DMS114 treated with DMSO at 0.1 percent for 48 hours (cell line): ENCODE data around the gene DMRTB1.

Source experiments
- DNase-seq: peaks from one replicate; lab custom pipeline; 2025; ENCODE audit not compliant: unreplicated experiment; lab: John Stamatoyannopoulos, UW

The DMRTB1 gene

DNA sequence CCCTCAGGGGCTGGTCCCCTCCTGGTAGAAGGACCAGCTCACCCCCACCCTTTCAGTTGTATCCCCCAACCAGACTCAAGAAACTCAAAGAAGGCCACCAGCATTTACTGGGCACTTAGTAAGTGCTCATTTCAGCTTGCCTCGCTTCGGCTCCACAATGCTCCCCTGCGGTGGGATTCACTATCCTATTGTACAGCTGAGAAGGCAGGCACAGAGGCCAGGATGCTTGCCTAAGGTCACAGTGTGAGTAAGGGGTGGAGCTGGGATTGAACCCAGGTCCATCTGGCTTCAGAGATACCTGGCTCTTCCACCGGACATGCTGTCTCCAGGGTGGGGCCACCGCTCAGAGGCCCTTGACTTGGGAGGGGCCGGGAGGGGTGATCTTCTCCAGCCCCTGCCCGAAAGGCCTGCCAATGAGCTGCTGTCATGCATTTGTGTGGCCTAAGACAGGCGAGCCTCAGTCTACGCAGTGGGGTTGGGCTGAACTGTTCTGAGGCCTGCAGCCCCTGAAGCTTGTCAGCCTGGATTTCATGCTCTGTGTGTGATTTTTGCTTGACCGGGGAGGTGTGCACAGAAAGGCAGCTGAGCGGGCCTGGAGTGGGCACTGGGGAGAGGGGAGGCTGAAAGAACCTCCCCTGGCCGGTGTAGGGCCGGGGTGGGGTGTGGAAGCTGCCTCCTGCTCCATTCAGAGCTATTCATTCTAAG, 48.1 kb downstream of the DMRTB1 start:
- DNase-seq, result no peak

DNA sequence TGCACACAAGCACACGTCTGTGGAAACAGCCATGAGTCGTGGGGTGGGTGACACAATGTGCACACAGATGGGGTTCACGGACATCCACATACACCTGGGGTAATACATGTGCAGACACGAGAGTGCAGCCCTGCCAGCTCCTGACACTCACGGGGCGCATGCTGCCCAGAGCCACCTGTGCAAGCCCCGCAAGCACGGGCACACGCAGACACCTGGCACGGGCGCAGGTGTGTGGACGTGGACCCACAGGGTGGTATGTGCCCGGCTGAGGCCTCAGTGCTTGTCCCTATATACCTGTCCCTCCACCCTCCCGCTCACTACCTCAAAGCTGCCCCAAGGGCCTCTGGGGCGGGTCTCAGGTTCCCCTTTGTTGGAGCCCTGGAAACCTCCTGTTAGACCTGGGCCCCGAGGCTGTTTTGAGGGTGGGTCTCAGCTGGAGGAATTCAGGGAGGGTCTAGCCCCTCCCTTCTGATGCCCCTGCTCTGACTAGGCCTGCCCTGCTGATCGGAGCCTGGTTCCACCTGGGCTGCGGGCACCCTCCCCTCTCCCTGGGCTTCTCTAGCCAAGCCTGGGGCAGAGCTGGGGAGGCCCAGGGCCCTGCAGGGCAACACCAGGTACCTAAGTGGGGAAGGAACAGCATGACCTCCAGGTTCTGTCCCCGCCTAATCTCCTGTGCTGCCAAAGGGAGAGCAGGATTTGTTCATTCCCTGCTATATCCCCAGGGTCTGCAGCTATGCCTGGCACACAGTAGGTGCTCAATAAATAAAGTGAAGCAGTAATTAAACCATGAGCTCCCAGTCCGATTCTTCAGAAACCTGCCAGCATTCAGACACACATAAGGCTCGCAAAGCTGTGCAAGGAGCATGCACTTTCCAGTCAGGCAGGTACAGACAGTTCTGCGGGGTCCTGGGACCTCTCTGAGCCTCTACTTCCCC, 49.1 kb downstream of the DMRTB1 start:
- DNase-seq, result no peak

DNA sequence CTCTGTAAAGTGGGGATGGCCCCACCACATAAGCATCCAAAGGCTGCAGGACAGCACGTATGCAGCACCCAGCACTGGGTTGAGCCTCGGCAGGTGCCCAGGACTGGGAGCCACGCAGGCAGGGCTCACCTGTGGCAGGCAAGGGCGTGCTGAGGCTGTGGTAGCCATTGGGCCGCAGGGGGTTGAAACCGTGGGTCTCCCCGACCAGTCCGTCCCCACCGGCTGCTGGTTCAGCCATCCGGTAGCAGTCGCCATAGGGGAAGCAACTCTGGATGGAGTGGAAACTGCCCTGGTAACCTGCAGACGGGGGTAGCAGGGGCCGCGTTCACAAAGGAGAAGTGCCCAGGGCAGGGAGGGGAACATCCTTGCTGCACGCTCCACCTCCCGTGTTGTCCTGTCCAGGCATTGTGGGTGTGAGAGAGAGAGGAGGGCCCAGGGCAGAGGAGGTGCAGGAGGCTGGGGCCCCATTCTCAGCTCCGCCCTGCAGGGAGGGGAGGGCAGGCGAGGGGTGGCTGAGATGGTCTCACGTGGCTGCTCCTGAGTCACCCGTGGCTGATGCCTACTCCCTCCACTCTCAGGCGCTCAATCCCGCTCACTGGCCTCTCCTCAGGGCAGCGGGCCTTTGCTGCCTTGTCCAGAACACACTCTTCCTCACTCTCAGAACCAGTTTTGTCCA, 49.9 kb downstream of the DMRTB1 start:
- no peak for DNase-seq

DNA sequence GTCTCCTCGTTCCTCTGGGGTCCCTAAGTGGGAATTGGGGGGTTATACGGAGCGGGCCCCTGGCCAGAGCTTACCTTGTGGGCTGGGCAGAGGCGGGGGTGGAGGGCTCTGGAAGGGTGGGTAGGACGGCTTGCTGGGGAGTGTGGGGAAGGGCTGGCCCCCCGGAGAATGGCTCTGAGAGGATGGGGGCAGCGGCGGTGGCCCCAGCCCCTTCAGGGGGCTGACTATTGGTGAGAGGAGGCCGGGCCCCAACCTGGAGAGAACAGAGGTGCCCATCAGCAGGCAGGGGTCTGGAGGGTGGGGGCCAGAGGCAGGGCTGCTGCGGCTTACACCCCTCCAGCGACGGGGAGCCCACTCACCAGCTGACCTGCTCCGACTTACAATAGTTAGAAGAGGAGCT, 50.6 kb downstream of the DMRTB1 start:
- DNase-seq, result no peak

DNA sequence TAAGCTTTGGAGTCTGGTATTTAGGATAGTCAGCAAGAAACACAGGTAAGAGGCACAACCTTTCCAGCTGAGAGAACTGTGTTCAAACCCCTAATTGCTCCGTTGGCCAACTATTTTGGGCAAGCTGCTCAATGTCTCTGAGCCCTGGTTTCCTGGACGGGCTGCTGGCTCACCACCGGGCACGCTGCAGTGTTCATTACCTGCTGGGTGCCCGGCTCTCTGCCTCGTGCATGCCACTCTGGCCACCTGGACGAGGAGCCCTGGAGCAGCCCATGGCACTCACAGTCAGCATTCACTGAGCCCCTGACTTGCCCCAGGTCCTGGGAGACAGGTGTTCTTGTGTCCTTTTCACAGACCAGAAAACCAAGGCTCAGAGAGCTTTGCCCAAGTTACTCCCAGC, 51.0 kb downstream of the DMRTB1 start:
- no peak for DNase-seq

DNA sequence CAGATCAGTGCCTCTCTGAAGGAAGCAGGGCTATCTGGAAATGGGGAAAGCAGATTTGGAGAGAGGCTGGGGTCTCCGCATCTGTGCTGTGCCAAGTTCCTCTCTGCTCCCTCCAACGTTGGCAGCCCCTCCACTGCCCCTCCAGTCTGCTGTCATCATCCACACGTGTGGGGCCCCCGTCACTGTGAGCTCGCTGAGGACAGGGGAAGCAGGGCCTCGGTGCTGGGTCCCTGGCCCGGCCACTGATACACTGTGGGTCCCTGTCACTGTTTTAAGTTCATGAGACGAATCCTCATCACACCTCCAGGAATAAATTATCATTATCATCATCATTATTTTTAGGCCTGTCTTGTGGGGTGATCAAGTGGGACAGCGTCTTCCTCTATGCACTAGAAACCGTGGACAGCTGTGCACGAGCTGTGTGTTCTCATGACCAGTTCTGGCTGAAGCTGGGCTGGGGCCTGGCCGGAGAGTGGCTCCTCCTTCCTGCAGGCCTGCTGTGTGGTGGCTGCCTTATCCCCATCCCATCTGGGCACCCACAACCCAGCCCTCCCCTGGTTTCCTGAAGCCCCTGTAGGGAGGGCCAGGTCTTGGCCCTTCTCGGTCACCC, 52.2 kb downstream of the DMRTB1 start:
- no peak for DNase-seq

DNA sequence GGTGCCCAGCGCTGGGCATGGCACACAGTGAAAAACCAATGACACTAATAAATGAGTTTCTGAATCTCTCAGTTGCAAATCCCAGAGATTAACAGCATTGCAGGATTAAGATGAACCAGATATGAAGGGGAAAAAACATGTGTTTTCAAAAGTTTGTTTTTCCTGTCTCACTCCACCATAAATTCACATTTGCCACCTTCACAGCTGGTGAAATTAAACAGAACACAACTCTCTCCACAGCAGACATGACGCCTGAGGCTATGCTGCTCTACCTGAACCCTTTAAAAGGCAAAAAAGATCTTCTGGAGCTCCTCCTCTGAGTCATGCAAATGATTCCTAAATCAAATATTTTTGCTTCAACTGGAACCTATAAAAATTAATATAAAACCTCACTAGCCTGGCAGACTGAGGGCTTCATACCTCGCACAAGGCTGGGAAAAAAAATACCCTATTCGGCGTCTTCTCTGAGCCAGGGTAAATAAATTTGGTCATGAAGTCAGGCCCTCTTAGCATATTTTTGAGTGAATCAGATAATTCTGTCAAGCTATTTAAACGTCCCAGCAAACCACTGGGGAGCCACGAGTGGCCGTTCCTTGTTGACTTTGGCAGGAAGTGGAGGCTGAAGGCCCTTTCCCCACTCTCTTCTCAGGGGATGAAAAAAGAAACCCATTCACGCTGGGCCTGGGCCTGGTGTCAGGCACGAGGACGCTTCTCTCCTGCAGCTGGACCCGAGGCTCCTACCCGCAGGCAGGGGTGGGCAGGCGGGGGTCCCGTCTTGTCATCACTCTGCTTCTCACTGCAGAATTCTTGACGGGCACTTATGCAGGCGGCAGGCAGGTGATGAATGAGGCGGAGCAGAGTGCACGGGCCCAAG, 53.0 kb downstream of the DMRTB1 start:
- no peak for DNase-seq

DNA sequence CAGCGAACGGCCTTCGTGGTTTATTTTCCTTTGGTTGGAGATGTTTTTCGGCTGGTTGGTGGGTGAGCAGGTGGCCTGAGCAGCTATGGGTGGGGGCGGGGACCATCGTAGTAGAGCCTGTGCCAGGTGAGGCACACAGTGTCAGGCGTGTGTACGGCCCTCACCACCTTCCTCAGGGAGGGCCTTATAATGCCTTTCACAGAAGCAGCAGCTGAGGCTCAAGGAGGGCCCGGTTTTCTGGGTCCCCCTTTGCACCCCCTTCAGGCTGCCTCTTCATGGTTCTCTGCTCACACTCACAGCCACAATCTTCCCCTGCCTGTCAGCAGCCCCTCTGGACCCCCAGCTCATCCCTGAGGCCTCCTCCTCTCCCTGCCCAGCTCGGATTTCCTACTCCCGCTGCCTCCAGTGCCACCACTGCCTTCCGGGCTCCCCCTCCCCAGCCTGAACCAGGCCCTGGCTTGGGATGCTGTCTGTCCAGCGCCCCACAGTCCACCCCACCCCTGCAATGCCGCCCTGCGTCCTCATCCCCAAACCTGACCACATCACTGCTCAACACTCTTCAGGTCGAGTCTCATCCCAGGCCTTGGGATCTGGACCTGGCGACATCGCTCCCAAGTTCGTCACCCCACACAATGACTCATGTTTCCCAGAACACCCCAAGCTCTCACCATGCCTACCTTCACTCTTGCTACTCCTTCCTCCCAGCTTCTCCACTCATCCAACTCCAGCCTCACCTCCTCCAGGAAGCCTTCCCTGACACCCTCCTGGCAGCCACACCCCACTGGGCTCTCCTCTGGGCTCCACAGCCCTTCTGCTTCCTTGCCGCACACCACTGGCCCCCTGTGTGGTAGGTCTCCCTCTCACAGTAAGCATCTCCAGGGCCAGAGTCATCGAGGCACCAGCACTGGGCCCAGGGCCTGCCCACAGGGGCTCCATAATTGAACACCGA, 53.9 kb downstream of the DMRTB1 start:
- DNase-seq, result no peak

DNA sequence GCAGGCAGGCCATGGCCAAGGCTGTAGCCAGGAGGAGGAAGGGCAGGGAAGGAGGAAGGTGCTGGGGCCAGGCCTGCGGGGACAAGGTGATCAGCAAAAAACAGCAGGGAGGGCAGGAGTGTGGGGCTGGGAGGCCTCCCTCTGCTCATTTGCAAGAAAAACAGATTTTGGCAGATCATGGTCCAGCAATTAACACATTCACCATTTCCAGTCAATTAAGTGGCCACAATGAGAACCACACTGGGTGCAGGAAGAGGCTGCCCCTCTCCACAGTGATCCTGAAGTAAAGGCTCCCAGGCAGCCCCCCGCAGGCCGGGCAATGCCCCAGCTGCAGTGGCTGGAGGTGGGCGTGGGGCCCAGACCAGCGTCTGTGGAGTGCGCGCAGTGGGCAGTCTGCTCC, 54.6 kb downstream of the DMRTB1 start:
- no peak for DNase-seq

DNA sequence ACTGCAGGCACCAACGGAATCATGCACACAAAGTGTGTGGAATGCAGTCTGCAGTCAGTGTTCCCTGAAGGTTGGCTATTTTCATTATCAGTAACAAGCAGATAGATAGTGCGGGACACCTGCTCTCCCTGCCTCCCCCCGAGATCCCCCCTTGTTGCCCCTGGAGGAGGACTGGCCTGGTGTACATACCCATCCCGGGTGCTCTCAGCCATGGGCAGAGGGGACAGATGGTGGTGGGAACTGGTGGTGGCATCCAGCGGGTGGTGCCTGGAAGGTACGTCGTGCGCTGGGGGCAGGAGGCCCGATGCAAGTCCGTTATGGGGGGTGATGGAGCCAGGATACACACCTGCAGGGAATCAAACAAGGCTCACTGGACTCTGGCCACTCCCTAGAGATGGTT, 55.2 kb downstream of the DMRTB1 start:
- no peak for DNase-seq

DNA sequence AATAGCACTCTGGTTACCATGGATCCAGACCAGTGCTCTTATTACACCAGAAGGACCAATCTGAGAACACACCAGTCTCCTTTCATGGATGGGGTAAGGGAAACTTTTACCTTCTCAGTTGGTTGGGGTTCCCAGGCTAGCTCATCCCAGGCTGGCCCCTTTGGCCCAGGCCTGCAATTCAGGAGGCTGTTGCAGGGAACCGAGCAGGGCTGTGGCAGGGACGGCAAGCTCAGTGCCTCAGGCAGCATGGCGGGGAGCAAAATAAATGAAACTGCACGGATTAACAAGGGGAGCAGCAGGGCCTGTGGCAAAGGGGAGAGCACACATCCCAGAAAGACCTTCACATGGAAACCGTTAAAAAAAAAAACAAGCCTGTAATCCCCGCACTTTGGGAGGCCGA, 57.0 kb downstream of the DMRTB1 start:
- no peak for DNase-seq
